Stomach (tissue), 9 donors: ENCODE measurements around the gene DAGLB. TPM values are rescaled to one million over a fixed set of nuclear protein-coding genes. Genes with fewer than 3 reads are reported as not detected.

Experiments
- DNase-seq, 2 donors: peaks; one replicate each; pipeline versions ENCODE4 v3.0.0 to v3.0.0-alpha.2; 2013 to 2019
- H3K27ac ChIP-seq, 5 donors: fragments of 200-600 bp in 4 of 5; sonication (generic) in 4 of 5; one replicate each; pipeline ENCODE4 v1.5.1; 2013 to 2019; ENCODE audit warnings: mild to moderate bottlenecking in 1 of 5, moderate library complexity in 1 of 5
- H3K27me3 ChIP-seq, 3 donors: fragments of 200-600 bp; sonication (generic); one replicate each; pipeline ENCODE4 v1.5.1; 2017 to 2019; ENCODE audit warnings: mixed run types in 1 of 3
- H3K36me3 ChIP-seq, 4 donors: fragments of 200-600 bp; sonication (generic); 1 replicate in 3 of 4; 2 replicates in 1 of 4; pipeline ENCODE4 v1.5.1; 2016 to 2019
- H3K4me1 ChIP-seq, 4 donors: fragments of 200-600 bp; sonication (generic); one replicate each; pipeline ENCODE4 v1.5.1; 2016 to 2019
- H3K4me3 ChIP-seq, 4 donors: fragments of 200-600 bp; sonication (generic) in 3 of 4; one replicate each; pipeline ENCODE4 v1.5.1; 2016 to 2019; ENCODE audit warnings: mild to moderate bottlenecking in 1 of 4
- H3K9me3 ChIP-seq, 4 donors: fragments of 200-600 bp; sonication (generic); one replicate each; pipeline ENCODE4 v1.5.1; 2016 to 2019
- EP300 ChIP-seq: sonication (generic); formaldehyde crosslinking; IDR thresholded peaks from one replicate; pipeline ENCODE4 v1.6.1; 2017; ENCODE audit warnings: antibody characterized with exemption
- POLR2A ChIP-seq, 4 donors: fragments of 450-650 bp; IDR thresholded peaks; one replicate each; pipeline ENCODE4 v1.6.1; 2016; ENCODE audit warnings: antibody characterized with exemption in 4 of 4, control low read depth in 2 of 4, mild to moderate bottlenecking in 1 of 4, moderate library complexity in 1 of 4
- POLR2AphosphoS5 ChIP-seq, 3 donors: sonication (generic); formaldehyde crosslinking; IDR thresholded peaks; one replicate each; pipeline ENCODE4 v1.6.1; 2016; ENCODE audit warnings: antibody characterized with exemption in 3 of 3
- WGBS, 5 donors: extraction: QIAGEN DNeasy Blood & Tissue Kit in 3 of 5; methylation state at CpG; one replicate each; pipeline versions ENCODE4 v1.1.5 to v1.1.7; 2013 to 2018; 5-methylcytosine and 5-hydroxymethylcytosine counted together
- intact Hi-C: fragments of 100-400 bp; cut with DNase I; formaldehyde crosslinking; loops from one replicate; pipeline ENCODE4 v1.15.1; 2023; ENCODE audit warnings: low total_unique reads
- polyA plus RNA-seq, 3 donors: library from polyadenylated mRNA; stranded (reverse); fragments of 200-250 nt; gene quantifications; one replicate each; pipeline ENCODE4 v1.2.3, GENCODE V29; 2013
- total RNA-seq, 5 donors: library from RNA; depleted of rRNA; stranded (reverse); fragments of >200 nt; gene quantifications; one replicate each; pipeline versions ENCODE4 v1.1.0 to v1.2.3, GENCODE V29; 2014 to 2016
- TF ChIP-seq, protein P1 (sequence below), 7 experiments: fragments of 450-650 bp in 4 of 7; fragments of 200-600 bp in 3 of 7; sonication (generic) in 3 of 7; IDR thresholded peaks; one replicate each; pipeline ENCODE4 v1.5.1; 2016 to 2019; ENCODE audit warnings: antibody characterized with exemption in 7 of 7, control low read depth in 2 of 7, mild to moderate bottlenecking in 1 of 7
- donor health status: healthy with polysubstance abuse.
- donor health status: Bipolar disorder and iron deficiency.
- donor health status: healthy.

The DAGLB gene
- total and polyA plus RNA-seq, 8 donors: 4.7 to 23.7 (median 9.1) TPM

DNA sequence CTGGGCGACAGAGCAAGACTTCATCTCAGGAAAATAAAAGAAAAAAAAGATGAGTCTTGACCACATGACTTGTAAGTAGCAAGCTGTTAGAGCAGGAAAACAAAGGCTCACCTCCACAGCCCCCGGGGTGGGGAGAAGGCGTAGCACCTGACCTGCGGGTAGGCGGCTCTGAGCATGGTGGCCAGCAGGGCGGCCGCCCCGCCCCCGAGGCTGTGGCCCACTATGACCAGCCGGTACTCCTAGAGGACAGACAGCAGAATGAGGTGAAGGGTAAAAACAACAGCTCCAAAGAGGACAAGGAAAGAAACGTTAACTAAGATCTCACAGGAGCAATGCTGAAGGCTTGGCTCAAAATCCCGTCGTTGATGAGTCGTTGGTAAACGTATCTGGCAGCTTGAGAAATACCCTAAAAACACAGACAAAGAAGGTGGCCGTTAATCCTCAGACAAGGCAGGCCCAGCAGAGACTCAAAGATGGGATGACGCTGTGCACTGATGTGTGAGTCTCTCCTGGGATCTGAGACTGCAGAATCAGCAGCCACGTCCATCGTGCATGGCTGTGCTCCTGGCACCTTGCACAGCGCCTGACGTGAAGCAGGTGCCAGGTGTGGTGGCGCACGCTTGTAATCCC is 31.1 kb downstream of the DAGLB start:
- Histone ChIP-seq H3K27me3 (no peaks in the 10 kb centered on the region), H3K4me3 (no peak overlapping the region), H3K27ac (no peak overlapping the region), H3K4me1 (no peaks in the 10 kb centered on the region), H3K9me3 (no peaks in the 10 kb centered on the region), H3K36me3 (peaks cover 30 to 90% (median 89%) of the 10 kb centered on the region in 4 donors)
- DNase-seq: no peak
- WGBS, 5 donors: 82 to 86% (median 83%) methylated on average over 22 to 23 of the region's 23 CpGs
- intact Hi-C loops: no loop called here
- no peak for TF ChIP-seq POLR2AphosphoS5 (IDR thresholded peaks at IDR 0.05)
- TF ChIP-seq POLR2A (IDR thresholded peaks at IDR 0.05): no peak
- TF ChIP-seq, protein P1, sequence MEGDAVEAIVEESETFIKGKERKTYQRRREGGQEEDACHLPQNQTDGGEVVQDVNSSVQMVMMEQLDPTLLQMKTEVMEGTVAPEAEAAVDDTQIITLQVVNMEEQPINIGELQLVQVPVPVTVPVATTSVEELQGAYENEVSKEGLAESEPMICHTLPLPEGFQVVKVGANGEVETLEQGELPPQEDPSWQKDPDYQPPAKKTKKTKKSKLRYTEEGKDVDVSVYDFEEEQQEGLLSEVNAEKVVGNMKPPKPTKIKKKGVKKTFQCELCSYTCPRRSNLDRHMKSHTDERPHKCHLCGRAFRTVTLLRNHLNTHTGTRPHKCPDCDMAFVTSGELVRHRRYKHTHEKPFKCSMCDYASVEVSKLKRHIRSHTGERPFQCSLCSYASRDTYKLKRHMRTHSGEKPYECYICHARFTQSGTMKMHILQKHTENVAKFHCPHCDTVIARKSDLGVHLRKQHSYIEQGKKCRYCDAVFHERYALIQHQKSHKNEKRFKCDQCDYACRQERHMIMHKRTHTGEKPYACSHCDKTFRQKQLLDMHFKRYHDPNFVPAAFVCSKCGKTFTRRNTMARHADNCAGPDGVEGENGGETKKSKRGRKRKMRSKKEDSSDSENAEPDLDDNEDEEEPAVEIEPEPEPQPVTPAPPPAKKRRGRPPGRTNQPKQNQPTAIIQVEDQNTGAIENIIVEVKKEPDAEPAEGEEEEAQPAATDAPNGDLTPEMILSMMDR (IDR thresholded peaks at IDR 0.05): no peak
- no peak for TF ChIP-seq EP300

DNA sequence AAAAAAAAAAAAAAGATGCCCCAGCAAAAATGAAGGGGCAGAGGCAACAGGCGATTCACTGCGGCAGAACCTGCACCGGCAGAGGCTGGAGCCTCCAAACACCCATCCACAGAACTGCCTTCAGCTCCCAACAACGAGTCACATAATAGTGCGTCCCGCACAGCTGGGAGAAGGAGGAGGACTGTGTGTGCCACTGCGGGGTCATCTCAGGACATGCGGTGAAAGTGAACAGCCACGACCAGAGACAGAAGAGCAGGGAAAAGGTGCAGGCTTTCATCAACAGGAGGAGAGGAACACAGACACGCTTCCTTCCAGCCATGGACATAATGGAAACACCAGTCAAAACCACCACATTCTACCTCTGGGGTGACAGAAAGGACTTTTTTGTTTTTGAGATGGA is 34.1 kb downstream of the DAGLB start:
- Histone ChIP-seq H3K27me3 (no peaks in the 10 kb centered on the region), H3K9me3 (no peaks in the 10 kb centered on the region), H3K4me1 (no peaks in the 10 kb centered on the region), H3K4me3 (no peak overlapping the region), H3K36me3 (peaks cover 58 to 97% (median 96%) of the 10 kb centered on the region in 4 donors), H3K27ac (no peak overlapping the region)
- DNase-seq: no peak
- 89 to 96% (median 94%) methylated on average over 10 of the region's 10 CpGs for WGBS, 5 donors
- intact Hi-C loops: no loop called here
- TF ChIP-seq EP300 (no peak), POLR2A (IDR thresholded peaks at IDR 0.05) (no peak), POLR2AphosphoS5 (IDR thresholded peaks at IDR 0.05) (no peak)
- TF ChIP-seq, protein P1 (IDR thresholded peaks at IDR 0.05): no peak

DNA sequence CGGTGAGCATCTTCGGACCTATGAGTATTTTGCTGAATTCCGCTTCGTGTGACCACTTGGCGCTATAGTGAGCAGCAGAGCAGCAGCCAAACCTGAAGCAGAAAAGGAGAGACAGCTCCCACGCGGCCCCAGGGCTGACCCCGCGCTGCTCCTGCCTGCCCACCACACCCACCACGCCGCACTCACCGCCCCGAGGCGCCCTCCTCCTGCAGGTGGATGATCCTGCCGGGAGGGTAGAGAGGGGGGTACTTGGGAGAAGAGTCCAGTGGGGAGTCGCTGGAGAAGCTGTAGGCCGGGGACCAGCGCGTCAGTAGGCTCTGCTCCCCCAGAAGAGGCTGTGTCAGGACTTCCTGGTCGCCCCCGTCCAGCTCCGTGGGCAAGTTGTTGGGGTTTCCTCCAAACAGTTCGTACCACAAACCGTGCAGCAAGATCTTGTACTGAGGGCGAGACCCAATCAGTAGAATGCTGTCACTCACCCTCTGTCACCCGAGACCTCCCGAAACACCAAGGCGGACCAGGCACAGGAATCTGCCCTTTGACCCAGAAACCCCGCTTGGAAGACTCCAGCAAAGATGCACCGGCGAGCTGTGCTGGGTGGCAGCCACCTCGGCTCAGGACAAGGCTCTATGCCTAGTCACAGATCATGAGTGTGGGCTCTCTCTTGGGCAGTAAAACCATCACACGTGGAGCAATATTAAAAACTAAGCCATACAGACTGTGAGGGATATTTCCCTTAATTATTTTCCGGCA is 37.6 kb downstream of the DAGLB start:
- DNase-seq: no peak
- no peaks in the 10 kb centered on the region for H3K4me1 ChIP-seq
- no peak overlapping the region for H3K27ac ChIP-seq
- peaks cover 79 to 100% (median 100%) of the 10 kb centered on the region in 4 donors for H3K36me3 ChIP-seq
- 86 to 95% (median 92%) methylated on average over 33 to 34 of the region's 34 CpGs for WGBS, 5 donors
- no peaks in the 10 kb centered on the region for H3K9me3 ChIP-seq
- no peak overlapping the region for H3K4me3 ChIP-seq
- no peaks in the 10 kb centered on the region for H3K27me3 ChIP-seq
- TF ChIP-seq POLR2AphosphoS5 (IDR thresholded peaks at IDR 0.05) (no peak), POLR2A (IDR thresholded peaks at IDR 0.05) (no peak), EP300 (no peak)
- TF ChIP-seq, protein P1 (IDR thresholded peaks at IDR 0.05): no peak
- intact Hi-C loops: no loop called here

DNA sequence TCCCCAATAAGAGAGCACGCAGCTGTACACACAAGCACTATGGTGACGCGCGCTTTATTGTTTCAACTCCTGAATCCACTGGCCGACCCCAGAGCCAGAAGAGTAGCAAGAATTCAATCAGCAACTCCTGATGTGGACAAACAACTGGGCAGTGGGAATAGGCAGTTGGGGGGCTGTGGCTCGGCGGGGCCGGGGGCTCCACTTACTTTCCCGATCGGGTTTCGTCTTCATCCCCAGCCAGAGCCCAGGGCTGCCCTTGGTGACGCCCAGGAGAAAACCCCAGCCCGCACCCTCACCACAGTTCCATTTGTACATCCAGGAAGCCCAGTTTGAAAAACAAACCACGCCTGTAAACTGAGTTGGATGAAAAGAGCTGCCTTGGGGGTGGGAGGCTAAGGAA is 38.7 kb downstream of the DAGLB start:
- no peaks in the 10 kb centered on the region for H3K4me1 ChIP-seq
- 90 to 94% (median 93%) methylated on average over 14 of the region's 14 CpGs for WGBS, 5 donors

More for the DNA sequence above, 38.7 kb downstream of the DAGLB start:
- no peaks in the 10 kb centered on the region for H3K27me3 ChIP-seq
- H3K9me3 ChIP-seq: no peaks in the 10 kb centered on the region
- no peak for DNase-seq
- TF ChIP-seq, protein P1 (IDR thresholded peaks at IDR 0.05): no peak
- TF ChIP-seq POLR2A (IDR thresholded peaks at IDR 0.05) (no peak), EP300 (no peak), POLR2AphosphoS5 (IDR thresholded peaks at IDR 0.05) (no peak)
- peaks cover 83 to 100% (median 100%) of the 10 kb centered on the region in 4 donors for H3K36me3 ChIP-seq
- no peak overlapping the region for H3K4me3 ChIP-seq
- no peak overlapping the region for H3K27ac ChIP-seq
- intact Hi-C loops: no loop called here
